ENCODE results near the gene CLRN3.

CLRN3 gene

GRCh38 chr10:127925471-127926207 lies 32.9 kb upstream of the CLRN3 start:
- no peak overlapping the region for H3K4me3 ChIP-seq (ENCODE audit: low read depth, low read length)
- no peak for DNase-seq (ENCODE audit: low read depth, low spot score)
- in situ Hi-C loops (cut with HindIII; ENCODE audit: low sequenced_read_pairs): no loop called here
- no peak for TF ChIP-seq CTCF (IDR thresholded peaks at IDR 0.05; ENCODE audit: low read depth, low read length)

- DNase-seq (ENCODE audit: low read depth, low spot score): no peak
- no peak for TF ChIP-seq CTCF (IDR thresholded peaks at IDR 0.05; ENCODE audit: low read depth, low read length)
- in situ Hi-C loops (cut with HindIII; ENCODE audit: low sequenced_read_pairs): no loop called here
- H3K4me3 ChIP-seq (ENCODE audit: low read depth, low read length): no peak overlapping the region
Observed at GRCh38 chr10:127923646-127924045, 30.9 kb upstream of the CLRN3 start.

DNA sequence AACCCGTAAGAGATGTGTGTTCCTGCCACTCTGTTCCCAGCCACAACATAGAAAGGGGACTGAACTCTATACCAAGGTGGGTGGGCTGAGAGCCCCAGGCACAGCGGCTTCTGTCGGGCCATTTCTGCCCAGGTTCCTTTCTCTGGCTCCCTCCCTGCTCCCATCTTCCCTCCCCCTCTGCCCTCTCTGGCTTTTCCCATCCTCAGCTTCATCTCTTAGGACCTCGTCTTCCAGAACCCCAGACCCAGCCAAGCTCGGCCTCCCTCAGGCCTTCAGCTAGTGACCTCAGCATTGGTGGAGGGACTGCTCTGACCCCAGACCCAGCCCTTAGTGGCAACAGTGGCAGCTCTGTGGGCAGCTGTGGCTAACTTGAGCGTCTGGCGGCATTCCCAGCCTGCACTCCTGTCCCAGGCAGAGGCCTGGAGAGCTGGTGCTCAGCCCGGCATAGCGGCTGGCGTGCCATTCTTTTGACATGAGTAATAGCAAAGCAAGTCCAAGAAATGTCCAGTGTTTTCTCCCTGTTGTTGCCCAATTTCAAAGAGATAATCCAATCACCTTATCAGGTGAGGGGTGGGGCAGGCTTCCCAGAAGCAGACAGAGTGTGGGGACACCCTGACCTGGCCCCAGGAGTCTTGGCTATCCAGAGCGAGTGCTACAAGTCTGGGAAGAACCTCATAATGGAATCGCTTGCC lies 30.1 kb upstream of the CLRN3 start:
- peak; percentile 94 for DNase-seq (ENCODE audit: low read depth, low spot score)
- in situ Hi-C loops (cut with HindIII; ENCODE audit: low sequenced_read_pairs): no loop called here
- no peak for TF ChIP-seq CTCF (IDR thresholded peaks at IDR 0.05; ENCODE audit: low read depth, low read length)
- no peak overlapping the region for H3K4me3 ChIP-seq (ENCODE audit: low read depth, low read length)

- TF ChIP-seq CTCF (IDR thresholded peaks at IDR 0.05; ENCODE audit: low read depth, low read length): no peak
- DNase-seq (ENCODE audit: low read depth, low spot score): no peak
- in situ Hi-C loops (cut with HindIII; ENCODE audit: low sequenced_read_pairs): no loop called here
- no peak overlapping the region for H3K4me3 ChIP-seq (ENCODE audit: low read depth, low read length)
Observed at GRCh38 chr10:127922206-127922605, 29.5 kb upstream of the CLRN3 start.

DNA sequence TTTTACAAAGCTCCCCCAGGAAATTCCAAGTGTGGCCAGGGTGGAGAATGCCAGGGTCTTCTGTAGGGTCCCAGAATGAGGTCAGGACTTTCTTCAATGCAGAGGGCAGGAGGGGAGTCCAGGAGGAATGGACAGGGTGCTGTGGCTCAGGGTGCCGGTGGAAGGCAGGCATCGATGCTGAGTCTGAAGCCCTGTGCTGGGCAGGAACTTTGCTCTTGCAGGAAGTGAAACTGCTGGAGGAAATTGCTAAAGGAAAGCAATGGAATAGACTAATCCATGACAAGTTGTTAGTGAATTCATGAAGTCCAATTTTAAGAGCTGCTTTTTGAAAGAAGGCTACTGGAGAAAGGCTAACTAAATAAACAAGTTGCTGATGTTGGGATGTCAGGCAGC lies 29.0 kb upstream of the CLRN3 start:
- in situ Hi-C loops (cut with HindIII; ENCODE audit: low sequenced_read_pairs): no loop called here
- no peak for DNase-seq (ENCODE audit: low read depth, low spot score)
- no peak overlapping the region for H3K4me3 ChIP-seq (ENCODE audit: low read depth, low read length)
- no peak for TF ChIP-seq CTCF (IDR thresholded peaks at IDR 0.05; ENCODE audit: low read depth, low read length)

- TF ChIP-seq CTCF (IDR thresholded peaks at IDR 0.05; ENCODE audit: low read depth, low read length): no peak
- no peak overlapping the region for H3K4me3 ChIP-seq (ENCODE audit: low read depth, low read length)
- in situ Hi-C loops (cut with HindIII; ENCODE audit: low sequenced_read_pairs): no loop called here
- DNase-seq (ENCODE audit: low read depth, low spot score): no peak
Observed at GRCh38 chr10:127921075-127921752, 28.5 kb upstream of the CLRN3 start.

Measured in astrocyte of the spinal cord (primary cell).